ENCODE results near the gene STK17B.

GRCh38 chr2:196208915-196209314, 37.5 kb upstream of the STK17B start:
- no peak for TF ChIP-seq EZH2 (IDR thresholded peaks at IDR 0.05; ENCODE audit: low read length, unreplicated experiment)
- TF ChIP-seq CTCF (conservative IDR thresholded peaks at IDR 0.05; ENCODE audit: low read depth, low read length): no peak
